ENCODE measurements around the gene FAM43A. TPM values are rescaled to one million over a fixed set of nuclear protein-coding genes. Genes with fewer than 3 reads are reported as not detected.

Gene FAM43A
- total and polyA plus RNA-seq, 9 of the 15 experiments (the other 6 are each of a cell fraction or from before 2014, with no cell fraction given), result 0.03 to 1.2 (median 0.21) TPM

- FAIRE-seq (no peak), DNase-seq (ENCODE audit: extremely low read depth in 1 of 4, low spot score in 3 of 4) (no peak), ATAC-seq (no peak)
- POLR2A ChIA-PET, result interaction anchor here (0.7 to 1.8 kb wide), 2 partner anchors 10 to 12 kb away, joined by 4 read pairs; no protein-coding TSS in a partner anchor
- Histone ChIP-seq H3K9me1 (ENCODE audit: control insufficient read depth, insufficient read depth, low read length) (no peaks in the 10 kb centered on the region), H3K4me1 (replicated peaks in 1 of 2; ENCODE audit: control insufficient read depth in 2 of 2, insufficient read depth in 2 of 2, low read length in 2 of 2) (no peaks in the 10 kb centered on the region), H3K4me3 (no peak overlapping the region), H3K9ac (ENCODE audit: insufficient read depth in 1 of 2, low read depth in 2 of 2, low read length in 2 of 2) (no peak overlapping the region), H4K20me1 (replicated peaks; ENCODE audit: control insufficient read depth, insufficient read depth, low read length) (0 out of 2 replicates have a peak, but pooled peaks cover 3% of the 10 kb centered on the region), H3K27ac (ENCODE audit: extremely low read depth, low read depth, low read length) (no peak overlapping the region), H3K79me2 (ENCODE audit: control insufficient read depth, insufficient read depth, low read length) (no peaks in the 10 kb centered on the region), H3K4me2 (ENCODE audit: insufficient read depth, low read length) (no peak overlapping the region), H2AFZ (ENCODE audit: low read depth, low read length) (no peak overlapping the region), H3K27me3 (ENCODE audit: control insufficient read depth in 2 of 2, insufficient read depth in 2 of 2, low read length in 2 of 2) (peaks cover 44 to 50% of the 10 kb centered on the region in 2 experiments), H3K36me3 (ENCODE audit: control insufficient read depth, insufficient read depth, low read length) (no peaks in the 10 kb centered on the region), H3K9me3 (replicated peaks; ENCODE audit: control insufficient read depth, insufficient read depth, low read depth, low read length) (no peaks in the 10 kb centered on the region)
- BruUV-seq (replicated peaks), result no TSS peak
- in situ Hi-C loops (cut with MboI), result no loop called here
- intact Hi-C loops (cut with micrococcal nuclease), result no loop called here
- TF ChIP-seq HMGXB4 (CRISPR knock-in tag; IDR thresholded peaks at IDR 0.05) (no peak), ZNF282 (CRISPR knock-in tag; IDR thresholded peaks at IDR 0.05) (no peak), MTA3 (IDR thresholded peaks at IDR 0.05; ENCODE audit: borderline replicate concordance) (no peak), SMC3 (conservative IDR thresholded peaks at IDR 0.05; ENCODE audit: insufficient read depth, low read depth, low read length) (no peak)
- WGBS (ENCODE audit: insufficient coverage, low coverage, missing lambda C conversion rate), result 4% methylated on average over 11 of the region's 11 CpGs
- CTCF ChIA-PET (ENCODE audit: low intra/inter-chr PET ratio), result no interaction called here
Observed at GRCh38 chr3:194727435-194728128, 41.9 kb downstream of the FAM43A start.

Data from K562 (cell line).